Neural progenitor cell (in vitro differentiated cells): ENCODE data around the gene RNF31.

Experiments used
- EZH2 ChIP-seq: fragments of 200-600 bp; sonication (generic); IDR thresholded peaks from 2 replicates; pipeline ENCODE4 v1.6.1; 2017; ENCODE audit warnings: antibody characterized with exemption, mild to moderate bottlenecking, moderate library complexity
- EZH2phosphoT487 ChIP-seq: fragments of 200-600 bp; sonication (generic); IDR thresholded peaks from 2 replicates; pipeline ENCODE4 v1.6.1; 2017; ENCODE audit warnings: antibody characterized with exemption

DNA sequence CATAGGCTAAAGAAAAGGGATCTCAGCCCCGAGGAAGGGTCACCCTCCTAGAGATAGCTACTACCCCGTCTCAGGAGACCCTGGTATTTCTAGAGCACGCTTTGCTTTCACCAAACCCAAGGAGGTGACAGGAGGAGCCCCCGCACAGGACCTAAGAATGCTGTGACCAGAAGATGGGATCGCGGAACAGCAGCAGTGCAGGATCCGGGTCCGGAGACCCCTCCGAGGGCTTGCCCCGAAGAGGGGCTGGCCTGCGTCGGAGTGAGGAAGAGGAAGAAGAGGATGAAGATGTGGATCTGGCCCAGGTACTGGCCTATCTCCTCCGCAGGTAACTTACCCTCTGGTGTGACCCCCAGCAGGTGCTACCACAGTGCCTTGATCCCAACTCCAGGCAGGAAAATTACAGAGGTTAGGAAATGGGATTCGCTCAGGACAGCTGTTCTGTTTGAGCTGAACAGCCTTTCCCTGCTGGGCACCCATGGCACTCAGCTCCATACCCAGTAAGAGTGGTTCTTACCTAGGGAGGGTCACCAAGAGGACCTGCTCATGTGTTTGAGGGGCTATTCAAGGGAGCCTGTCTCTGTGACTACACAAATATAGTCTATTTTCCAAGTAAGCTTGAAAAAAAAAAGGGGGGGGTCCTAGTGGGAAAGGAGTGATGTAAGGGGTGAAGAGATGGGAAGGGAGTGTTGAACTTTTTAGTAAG, 31.7 kb upstream of the RNF31 start:
- TF ChIP-seq EZH2, result no peak
- TF ChIP-seq EZH2phosphoT487, result no peak
